Transverse colon (tissue), 4 donors: ENCODE data around the gene AFAP1L1.

Source experiments
- CTCF ChIP-seq, 5 experiments: fragments of 200-600 bp in 3 of 5; fragments of 450-650 bp in 2 of 5; sonication (generic) in 3 of 5; IDR thresholded peaks; 1 replicate in 2 of 5; 2 replicates in 3 of 5; pipeline ENCODE4 v1.5.1; 2016 to 2017; ENCODE audit warnings: antibody characterized with exemption in 5 of 5, inconsistent platforms in 3 of 5, mild to moderate bottlenecking in 2 of 5, moderate library complexity in 1 of 5
- POLR2A ChIP-seq: fragments of 450-650 bp; IDR thresholded peaks from one replicate; pipeline ENCODE4 v1.6.1; 2016; ENCODE audit warnings: antibody characterized with exemption, mild to moderate bottlenecking, moderate library complexity
- POLR2AphosphoS5 ChIP-seq, 3 donors: sonication (generic); formaldehyde crosslinking; IDR thresholded peaks; one replicate each; pipeline ENCODE4 v1.6.1; 2016; ENCODE audit warnings: antibody characterized with exemption in 3 of 3

DNA sequence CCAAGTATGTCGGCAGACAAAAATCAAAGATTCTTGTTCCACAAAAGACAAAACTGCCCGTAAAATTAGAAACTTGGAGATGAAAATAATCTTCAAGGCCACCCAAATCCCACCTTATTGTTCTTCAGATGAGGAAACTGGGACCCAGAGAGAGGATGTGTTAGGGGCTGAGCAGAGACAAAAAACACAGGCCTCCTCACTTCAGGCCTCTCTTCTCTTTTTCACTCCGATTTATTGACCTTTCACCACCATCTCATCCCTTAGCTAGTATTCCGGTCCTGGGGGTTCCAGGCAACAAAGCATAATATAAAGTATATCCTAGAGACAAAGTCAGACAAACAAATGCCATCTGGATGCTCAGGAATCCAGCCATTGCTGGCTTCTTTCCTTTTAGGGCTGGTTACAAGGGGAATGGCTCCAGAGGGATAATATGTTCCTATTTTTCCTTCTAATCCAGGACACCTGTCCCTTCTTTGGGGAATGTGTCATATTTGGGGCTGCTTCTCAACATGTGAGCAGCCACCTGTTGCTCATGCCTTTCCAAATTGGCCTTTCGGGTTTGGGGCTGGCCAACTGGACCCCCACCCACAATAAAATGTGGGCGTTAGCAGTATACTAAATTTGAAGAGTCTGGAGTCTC is 42.2 kb upstream of the AFAP1L1 start:
- TF ChIP-seq CTCF (IDR thresholded peaks at IDR 0.05): no peak
- no peak for TF ChIP-seq POLR2AphosphoS5 (IDR thresholded peaks at IDR 0.05)
- no peak for TF ChIP-seq POLR2A
